Trophoblast cell (in vitro differentiated cells and primary cell): ENCODE measurements around the gene CSE1L.

Source experiments
- DNase-seq, 2 donors: peaks; one replicate each; pipeline ENCODE4 v3.0.0-alpha.2; 2016
- H2AFZ ChIP-seq: 2 replicates; pipeline ENCODE4 v1.6.1; 2013; ENCODE audit warnings: low read length, moderate library complexity, mild to moderate bottlenecking; ENCODE audit not compliant: insufficient read depth, poor library complexity
- H2AK5ac ChIP-seq: 2 replicates; pipeline ENCODE4 v1.6.1; 2013; ENCODE audit warnings: mild to moderate bottlenecking, low read length
- H2BK120ac ChIP-seq: 2 replicates; pipeline ENCODE4 v1.6.1; 2013; ENCODE audit warnings: low read length, mild to moderate bottlenecking, moderate library complexity; ENCODE audit not compliant: insufficient read depth, poor library complexity
- H2BK12ac ChIP-seq: 2 replicates; pipeline ENCODE4 v1.6.1; 2013; ENCODE audit warnings: mild to moderate bottlenecking, low read length, moderate library complexity
- H2BK5ac ChIP-seq: 2 replicates; pipeline ENCODE4 v1.6.1; 2013; ENCODE audit warnings: low read length, low read depth, moderate library complexity, mild to moderate bottlenecking; ENCODE audit not compliant: poor library complexity
- H3K14ac ChIP-seq: 2 replicates; pipeline ENCODE4 v1.6.1; 2013; ENCODE audit warnings: mild to moderate bottlenecking, low read length
- H3K18ac ChIP-seq: 2 replicates; pipeline ENCODE4 v1.6.1; 2013; ENCODE audit warnings: mild to moderate bottlenecking, low read length
- H3K23ac ChIP-seq: 2 replicates; pipeline ENCODE4 v1.6.1; 2013; ENCODE audit warnings: low read length
- H3K27ac ChIP-seq: 2 replicates; pipeline ENCODE4 v1.5.1; 2013; ENCODE audit warnings: low read depth, mild to moderate bottlenecking, inconsistent platforms, low read length, moderate library complexity
- H3K27me3 ChIP-seq: 2 replicates; pipeline ENCODE4 v1.6.1; 2013; ENCODE audit warnings: inconsistent platforms, mild to moderate bottlenecking, low read length, moderate library complexity; ENCODE audit not compliant: insufficient read depth
- H3K36me3 ChIP-seq, 2 experiments: 1 replicate in 1 of 2; 2 replicates in 1 of 2; pipeline ENCODE4 v1.6.1; 2013; ENCODE audit warnings: low read length in 2 of 2, mild to moderate bottlenecking in 2 of 2, moderate library complexity in 1 of 2; ENCODE audit not compliant: insufficient read depth in 2 of 2, control insufficient read depth in 1 of 2
- H3K4ac ChIP-seq: 2 replicates; pipeline ENCODE4 v1.6.1; 2013; ENCODE audit warnings: low read depth, mild to moderate bottlenecking, low read length, moderate library complexity
- H3K4me1 ChIP-seq, 2 experiments: 1 replicate in 1 of 2; 2 replicates in 1 of 2; pipeline ENCODE4 v1.6.1; 2013; ENCODE audit warnings: low read length in 2 of 2, mild to moderate bottlenecking in 2 of 2, moderate library complexity in 1 of 2; ENCODE audit not compliant: insufficient read depth in 2 of 2, control insufficient read depth in 1 of 2
- H3K4me2 ChIP-seq: 2 replicates; pipeline ENCODE4 v1.6.1; 2013; ENCODE audit warnings: inconsistent platforms, mild to moderate bottlenecking, low read length, moderate library complexity
- H3K4me3 ChIP-seq: 2 replicates; pipeline ENCODE4 v1.5.1; 2013; ENCODE audit warnings: mild to moderate bottlenecking, low read depth, low read length, inconsistent platforms
- H3K79me1 ChIP-seq: one replicate; pipeline ENCODE4 v1.6.1; 2013; ENCODE audit warnings: low read length
- H3K79me2 ChIP-seq: 2 replicates; pipeline ENCODE4 v1.6.1; 2013; ENCODE audit warnings: low read length, mild to moderate bottlenecking; ENCODE audit not compliant: control insufficient read depth, insufficient read depth, poor library complexity
- H3K9ac ChIP-seq: 2 replicates; pipeline ENCODE4 v1.6.1; 2013; ENCODE audit warnings: mild to moderate bottlenecking, low read length
- H3K9me3 ChIP-seq: 2 replicates; pipeline ENCODE4 v1.6.1; 2013; ENCODE audit warnings: low read depth, mild to moderate bottlenecking, control low read depth, inconsistent platforms, low read length; ENCODE audit not compliant: insufficient read depth
- H4K12ac ChIP-seq: 2 replicates; pipeline ENCODE4 v1.6.1; 2013; ENCODE audit warnings: low read depth, mild to moderate bottlenecking, low read length, moderate library complexity
- H4K8ac ChIP-seq: 2 replicates; pipeline ENCODE4 v1.6.1; 2013; ENCODE audit warnings: low read depth, mild to moderate bottlenecking, low read length, moderate library complexity
- H4K91ac ChIP-seq: one replicate; pipeline ENCODE4 v1.6.1; 2013; ENCODE audit warnings: low read depth, mild to moderate bottlenecking, low read length, moderate library complexity
- WGBS: extraction: QIAGEN DNeasy Blood & Tissue Kit; methylation state at CpG from one replicate; pipeline ENCODE4 v1.1.7; 2013; ENCODE audit warnings: missing lambda C conversion rate; ENCODE audit not compliant: insufficient read length, insufficient coverage; ENCODE audit errors: extremely low coverage; 5-methylcytosine and 5-hydroxymethylcytosine counted together

The CSE1L gene

GRCh38 chr20:49028684-49029083, 17.4 kb upstream of the CSE1L start:
- H2BK5ac ChIP-seq: no peak overlapping the region
- peaks cover 38 to 42% of the 10 kb centered on the region in 2 experiments for H3K36me3 ChIP-seq
- no peaks in the 10 kb centered on the region for H3K79me1 ChIP-seq
- H4K12ac ChIP-seq: peak overlapping the region; percentile 54
- no peaks in the 10 kb centered on the region for H3K4me1 ChIP-seq
- H2BK120ac ChIP-seq: no peak overlapping the region
- no peak overlapping the region for H3K9ac ChIP-seq
- H2AK5ac ChIP-seq: no peak overlapping the region
- no peaks in the 10 kb centered on the region for H3K79me2 ChIP-seq
- no peak overlapping the region for H2BK12ac ChIP-seq
- DNase-seq: peak; percentile 58 to 69
- no peak overlapping the region for H3K4ac ChIP-seq
- WGBS: no CpG with 5 or more reads among the region's 2 CpGs
- no peak overlapping the region for H3K4me2 ChIP-seq
- H3K18ac ChIP-seq: no peak overlapping the region
- H3K23ac ChIP-seq: no peak overlapping the region
- H3K9me3 ChIP-seq: no peaks in the 10 kb centered on the region
- H4K8ac ChIP-seq: no peak overlapping the region
- H3K27ac ChIP-seq: no peak overlapping the region
- H2AFZ ChIP-seq: no peak overlapping the region
- H4K91ac ChIP-seq: no peak overlapping the region
- H3K27me3 ChIP-seq: no peaks in the 10 kb centered on the region
- H3K4me3 ChIP-seq: no peak overlapping the region
- no peak overlapping the region for H3K14ac ChIP-seq

GRCh38 chr20:49029203-49029602, 16.9 kb upstream of the CSE1L start:
- Histone ChIP-seq H3K36me3 (peaks cover 36 to 40% of the 10 kb centered on the region in 2 experiments), H2AK5ac (no peak overlapping the region), H3K4me3 (no peak overlapping the region), H3K9me3 (no peaks in the 10 kb centered on the region), H2BK5ac (no peak overlapping the region), H3K18ac (no peak overlapping the region), H2BK120ac (no peak overlapping the region), H3K79me1 (no peaks in the 10 kb centered on the region), H3K4me2 (no peak overlapping the region), H3K4ac (no peak overlapping the region), H2BK12ac (no peak overlapping the region), H3K79me2 (no peaks in the 10 kb centered on the region), H3K4me1 (no peaks in the 10 kb centered on the region), H2AFZ (no peak overlapping the region), H3K9ac (no peak overlapping the region), H3K27ac (no peak overlapping the region), H3K23ac (no peak overlapping the region), H4K12ac (no peak overlapping the region), H3K14ac (no peak overlapping the region), H4K91ac (no peak overlapping the region), H3K27me3 (no peaks in the 10 kb centered on the region), H4K8ac (no peak overlapping the region)
- peak; percentile 70 to 98 for DNase-seq
- WGBS: no CpG with 5 or more reads among the region's 1 CpG

GRCh38 chr20:49030954-49031619, 15.0 kb upstream of the CSE1L start:
- Histone ChIP-seq H2AFZ (no peak overlapping the region), H4K8ac (no peak overlapping the region), H3K79me2 (no peaks in the 10 kb centered on the region), H3K4me2 (no peak overlapping the region), H3K9me3 (no peaks in the 10 kb centered on the region), H3K18ac (no peak overlapping the region), H3K79me1 (no peaks in the 10 kb centered on the region), H3K36me3 (peaks cover 30 to 31% of the 10 kb centered on the region in 2 experiments), H3K4ac (no peak overlapping the region), H3K4me1 (no peaks in the 10 kb centered on the region), H3K27me3 (no peaks in the 10 kb centered on the region), H2AK5ac (no peak overlapping the region), H2BK120ac (no peak overlapping the region), H3K14ac (no peak overlapping the region), H3K27ac (no peak overlapping the region), H3K9ac (no peak overlapping the region), H2BK5ac (no peak overlapping the region), H3K4me3 (no peak overlapping the region), H2BK12ac (no peak overlapping the region), H4K12ac (no peak overlapping the region), H3K23ac (no peak overlapping the region), H4K91ac (no peak overlapping the region)
- no CpG with 5 or more reads among the region's 6 CpGs for WGBS
- peak in 1 of 2 donors; percentile 21 for DNase-seq

GRCh38 chr20:49032455-49032854, 13.7 kb upstream of the CSE1L start:
- no peak overlapping the region for H4K91ac ChIP-seq
- no peak overlapping the region for H3K23ac ChIP-seq
- no peak overlapping the region for H3K18ac ChIP-seq
- no peak overlapping the region for H3K9ac ChIP-seq
- no peak overlapping the region for H3K14ac ChIP-seq
- H2BK120ac ChIP-seq: no peak overlapping the region
- H2AFZ ChIP-seq: no peak overlapping the region
- no peaks in the 10 kb centered on the region for H3K79me2 ChIP-seq
- H3K4me1 ChIP-seq: no peaks in the 10 kb centered on the region
- no peak overlapping the region for H2BK12ac ChIP-seq
- H4K8ac ChIP-seq: no peak overlapping the region
- no peak overlapping the region for H3K4ac ChIP-seq
- H2BK5ac ChIP-seq: no peak overlapping the region
- WGBS: no CpG with 5 or more reads among the region's 8 CpGs
- peak; percentile 56 to 79 for DNase-seq
- no peak overlapping the region for H3K27ac ChIP-seq
- H4K12ac ChIP-seq: no peak overlapping the region
- no peak overlapping the region for H3K4me2 ChIP-seq
- H3K4me3 ChIP-seq: no peak overlapping the region
- no peaks in the 10 kb centered on the region for H3K27me3 ChIP-seq
- H2AK5ac ChIP-seq: no peak overlapping the region
- H3K79me1 ChIP-seq: no peaks in the 10 kb centered on the region
- H3K36me3 ChIP-seq: peaks cover 24 to 26% of the 10 kb centered on the region in 2 experiments
- no peaks in the 10 kb centered on the region for H3K9me3 ChIP-seq
